Cardiac muscle cell (in vitro differentiated cells and primary cell): ENCODE data around the gene VNN1. TPM values are rescaled to one million over a fixed set of nuclear protein-coding genes. Genes with fewer than 3 reads are reported as not detected.
A peak's percentile ranks its signal among the peaks of the same experiment; 100 is the strongest.
"Not testable (repeated sequence)": the region's sequence is repeated elsewhere in the genome, so short reads cannot be mapped to it uniquely, and the experiment has no call there.

Source experiments
- DNase-seq, 2 donors: peaks; one replicate each; pipeline versions ENCODE4 v3.0.0 to v3.0.0-alpha.2; 2010 to 2017; ENCODE audit warnings: low read depth in 1 of 2, low spot score in 1 of 2
- H3K27ac ChIP-seq: fragments of 200-600 bp; sonication (generic); 2 replicates; pipeline ENCODE4 v1.5.1; 2016
- H3K27me3 ChIP-seq: fragments of 200-600 bp; sonication (generic); 2 replicates; pipeline ENCODE4 v1.6.0; 2016; ENCODE audit warnings: control low read depth
- H3K36me3 ChIP-seq: fragments of 200-600 bp; sonication (generic); 2 replicates; pipeline ENCODE4 v1.5.1; 2016; ENCODE audit warnings: control low read depth
- H3K4me1 ChIP-seq: fragments of 200-600 bp; sonication (generic); 2 replicates; pipeline ENCODE4 v1.8.1; 2017; ENCODE audit warnings: low read depth, mild to moderate bottlenecking, mixed run types
- H3K4me3 ChIP-seq: fragments of 200-600 bp; sonication (generic); 2 replicates; pipeline ENCODE4 v1.5.1; 2016; ENCODE audit warnings: mild to moderate bottlenecking
- H3K9me3 ChIP-seq: fragments of 200-600 bp; sonication (generic); 2 replicates; pipeline ENCODE4 v1.5.1; 2017; ENCODE audit warnings: low read depth, mild to moderate bottlenecking, control low read depth
- polyA plus RNA-seq: library from polyadenylated mRNA; unstranded; fragments of >200 nt; fragmentation: Nextera tagmentation; extraction: Ambion mirVana; gene quantifications from 2 replicates; pipeline ENCODE4 v1.2.1, GENCODE V29; 2016
- total RNA-seq: library from RNA; depleted of rRNA; stranded (reverse); fragments of >200 nt; gene quantifications from 2 replicates; pipeline ENCODE4 v1.2.3, GENCODE V29; 2016
- TF ChIP-seq, protein P1 (sequence below): IDR thresholded peaks from 2 replicates; pipeline ENCODE4 v1.5.1; 2012; ENCODE audit warnings: low read depth, mild to moderate bottlenecking, low read length

VNN1 gene
- total and polyA plus RNA-seq, 2 experiments from 2014 or later, result not detected

DNA sequence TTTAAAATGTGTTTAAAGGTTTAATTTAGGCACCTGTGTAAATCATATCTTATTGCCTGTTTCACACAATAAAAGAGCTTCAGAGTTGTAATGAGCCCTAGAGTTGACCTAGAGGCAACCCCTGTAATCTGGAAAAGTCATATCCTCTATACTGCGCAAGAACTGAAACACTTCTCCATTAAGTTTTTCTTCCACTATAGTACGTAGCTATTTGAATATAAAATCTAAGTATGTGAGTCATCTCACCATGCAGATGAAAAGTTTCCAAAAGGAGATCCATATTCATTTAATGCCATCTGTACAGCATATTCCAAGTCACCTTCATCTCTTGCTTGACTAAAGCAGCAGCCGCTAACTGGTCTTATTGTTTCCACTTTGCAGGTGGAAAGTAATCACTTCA, 28.8 kb downstream of the VNN1 start:
- no peaks in the 10 kb centered on the region for H3K27me3 ChIP-seq
- no peak overlapping the region for H3K4me3 ChIP-seq
- no peak for DNase-seq
- H3K4me1 ChIP-seq, result no peaks in the 10 kb centered on the region
- H3K9me3 ChIP-seq, result no peaks in the 10 kb centered on the region
- TF ChIP-seq, protein P1, sequence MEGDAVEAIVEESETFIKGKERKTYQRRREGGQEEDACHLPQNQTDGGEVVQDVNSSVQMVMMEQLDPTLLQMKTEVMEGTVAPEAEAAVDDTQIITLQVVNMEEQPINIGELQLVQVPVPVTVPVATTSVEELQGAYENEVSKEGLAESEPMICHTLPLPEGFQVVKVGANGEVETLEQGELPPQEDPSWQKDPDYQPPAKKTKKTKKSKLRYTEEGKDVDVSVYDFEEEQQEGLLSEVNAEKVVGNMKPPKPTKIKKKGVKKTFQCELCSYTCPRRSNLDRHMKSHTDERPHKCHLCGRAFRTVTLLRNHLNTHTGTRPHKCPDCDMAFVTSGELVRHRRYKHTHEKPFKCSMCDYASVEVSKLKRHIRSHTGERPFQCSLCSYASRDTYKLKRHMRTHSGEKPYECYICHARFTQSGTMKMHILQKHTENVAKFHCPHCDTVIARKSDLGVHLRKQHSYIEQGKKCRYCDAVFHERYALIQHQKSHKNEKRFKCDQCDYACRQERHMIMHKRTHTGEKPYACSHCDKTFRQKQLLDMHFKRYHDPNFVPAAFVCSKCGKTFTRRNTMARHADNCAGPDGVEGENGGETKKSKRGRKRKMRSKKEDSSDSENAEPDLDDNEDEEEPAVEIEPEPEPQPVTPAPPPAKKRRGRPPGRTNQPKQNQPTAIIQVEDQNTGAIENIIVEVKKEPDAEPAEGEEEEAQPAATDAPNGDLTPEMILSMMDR, result no peak
- H3K27ac ChIP-seq, result no peak overlapping the region
- H3K36me3 ChIP-seq, result no peaks in the 10 kb centered on the region

DNA sequence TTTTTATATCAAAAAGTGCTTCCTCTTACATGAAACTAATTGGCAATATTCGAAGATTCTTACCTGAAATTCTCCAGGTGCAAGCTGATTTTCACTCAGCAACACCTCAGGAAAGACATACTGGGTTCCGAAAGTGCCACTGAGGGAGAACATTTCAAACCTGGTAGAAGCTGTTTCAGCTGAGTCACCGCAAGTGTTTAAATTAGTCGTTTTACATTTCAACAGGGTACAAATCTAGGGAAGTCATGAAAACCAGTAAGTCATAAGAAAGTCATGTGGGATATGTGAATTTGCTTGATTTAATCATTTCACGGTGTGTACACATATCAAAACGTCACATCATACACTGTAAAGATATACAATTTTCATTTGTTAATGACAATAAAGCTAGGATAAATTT, 29.6 kb downstream of the VNN1 start:
- TF ChIP-seq, protein P1, result no peak
- no peaks in the 10 kb centered on the region for H3K36me3 ChIP-seq
- DNase-seq, result no peak

DNA sequence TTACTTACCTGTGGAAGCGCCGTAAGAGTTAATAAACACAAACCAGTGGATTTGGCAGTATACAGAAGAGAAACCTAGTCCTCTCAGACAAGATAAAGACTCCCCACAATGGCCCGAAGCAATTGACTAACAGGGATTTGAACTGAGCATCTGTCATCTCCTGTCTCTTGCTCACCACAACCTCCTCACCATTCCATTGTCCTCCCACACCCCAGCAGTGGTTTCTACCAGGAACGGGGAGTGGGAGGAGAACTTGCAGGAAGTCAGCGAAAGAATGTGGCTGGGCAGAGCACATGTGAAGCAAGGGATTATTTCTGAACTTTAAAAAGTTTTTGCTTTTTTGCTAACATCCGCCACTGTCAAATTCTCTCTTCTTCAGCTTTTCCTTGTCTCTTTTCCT, 30.3 kb downstream of the VNN1 start:
- Histone ChIP-seq H3K9me3 (no peaks in the 10 kb centered on the region), H3K4me3 (no peak overlapping the region), H3K27ac (no peak overlapping the region), H3K36me3 (no peaks in the 10 kb centered on the region), H3K27me3 (no peaks in the 10 kb centered on the region), H3K4me1 (no peaks in the 10 kb centered on the region)
- DNase-seq, result peak in 1 of 2 donors; percentile 92
- TF ChIP-seq, protein P1, result no peak

More for the DNA sequence above, 29.6 kb downstream of the VNN1 start:
- H3K4me3 ChIP-seq, result no peak overlapping the region
- no peaks in the 10 kb centered on the region for H3K27me3 ChIP-seq
- no peaks in the 10 kb centered on the region for H3K4me1 ChIP-seq
- H3K27ac ChIP-seq, result no peak overlapping the region
- no peaks in the 10 kb centered on the region for H3K9me3 ChIP-seq

DNA sequence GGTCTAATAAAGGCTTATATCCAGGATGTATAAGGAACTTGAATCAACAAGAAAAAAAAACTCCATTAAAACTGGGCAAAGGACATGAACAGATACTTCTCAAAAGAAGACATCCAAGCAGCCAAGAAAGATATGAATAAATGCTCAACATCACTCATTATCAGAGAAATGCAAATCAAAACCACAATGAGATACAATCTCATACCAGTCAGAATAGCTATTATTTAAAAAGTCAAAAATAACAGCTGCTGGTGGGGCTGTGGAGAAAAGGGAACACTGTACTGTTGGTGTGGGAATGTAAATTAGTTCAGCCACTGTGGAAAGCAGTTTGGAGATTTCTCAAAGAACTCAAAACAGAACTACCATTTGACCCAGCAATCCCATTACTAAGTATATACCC, 34.8 kb downstream of the VNN1 start:
- peak in 1 of 2 donors; percentile 27 for DNase-seq
- H3K36me3 ChIP-seq, result not testable (repeated sequence)

DNA sequence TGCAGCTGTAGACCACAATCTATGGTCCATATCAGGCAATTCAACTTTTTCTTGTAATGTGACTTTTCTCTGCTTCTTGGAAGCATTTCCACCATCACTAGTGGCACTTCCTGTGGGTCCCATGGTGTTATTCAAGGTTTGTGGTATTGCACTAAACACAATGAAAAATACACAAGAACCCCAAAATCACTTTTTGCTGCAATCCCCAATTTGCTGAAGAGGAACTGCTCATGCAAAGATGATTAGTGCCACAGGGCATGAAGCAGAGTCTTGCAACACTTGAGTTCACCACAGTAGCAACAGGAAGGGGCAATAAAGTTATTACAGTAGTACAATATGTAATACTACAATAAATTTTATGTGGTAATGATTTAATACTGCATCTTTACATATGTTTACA, 38.1 kb downstream of the VNN1 start:
- Histone ChIP-seq H3K4me1 (no peaks in the 10 kb centered on the region), H3K36me3 (no peaks in the 10 kb centered on the region), H3K4me3 (no peak overlapping the region), H3K27ac (no peak overlapping the region), H3K27me3 (no peaks in the 10 kb centered on the region), H3K9me3 (no peaks in the 10 kb centered on the region)
- no peak for DNase-seq
- TF ChIP-seq, protein P1, result no peak

More for the DNA sequence above, 34.8 kb downstream of the VNN1 start:
- not testable (repeated sequence) for H3K4me1 ChIP-seq, H3K27me3 ChIP-seq, H3K4me3 ChIP-seq, H3K27ac ChIP-seq, H3K9me3 ChIP-seq

DNA sequence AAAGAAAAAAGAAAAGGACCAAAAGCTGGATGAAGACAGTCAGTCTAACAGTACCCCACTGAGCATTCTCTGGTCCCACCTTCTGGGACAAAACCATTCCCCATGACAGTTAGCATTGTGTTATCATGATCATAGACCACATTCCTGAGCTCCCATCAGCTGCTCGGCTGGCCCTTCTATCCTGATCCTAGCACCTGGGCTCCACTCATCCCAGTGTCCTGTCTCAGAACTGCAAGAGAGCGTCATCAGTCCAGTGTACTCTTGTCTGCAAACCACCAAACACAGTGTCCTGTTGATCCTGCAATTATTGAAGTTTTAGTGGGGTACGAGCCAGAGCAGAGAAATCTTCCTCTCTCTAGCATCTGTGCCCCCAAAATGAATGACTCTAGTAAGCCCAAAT, 38.9 kb downstream of the VNN1 start:
- H3K4me3 ChIP-seq, result no peak overlapping the region
- H3K27ac ChIP-seq, result no peak overlapping the region
- H3K4me1 ChIP-seq, result no peaks in the 10 kb centered on the region
- H3K9me3 ChIP-seq, result no peaks in the 10 kb centered on the region
- TF ChIP-seq, protein P1, result no peak
- DNase-seq, result no peak
- H3K36me3 ChIP-seq, result no peaks in the 10 kb centered on the region
- no peaks in the 10 kb centered on the region for H3K27me3 ChIP-seq
